Left ventricle myocardium superior (tissue), 1 donor: Measurements from ENCODE around the gene CDADC1. TPM values are rescaled to one million over a fixed set of nuclear protein-coding genes. Genes with fewer than 3 reads are reported as not detected.
"Not testable (repeated sequence)": the region's sequence is repeated elsewhere in the genome, so short reads cannot be mapped to it uniquely, and the experiment has no call there.

Source experiments
- ATAC-seq: fragments of 200-7000 bp; cut with Tn5 transposase; one replicate; pipeline ENCODE4 v1.9.1; 2020; ENCODE audit warnings: mild to moderate bottlenecking, moderate library complexity
- DNase-seq: peaks from one replicate; pipeline ENCODE4 v3.0.0-alpha.2; 2020
- intact Hi-C: fragments of 100-400 bp; cut with micrococcal nuclease; formaldehyde crosslinking; loops from one replicate; pipeline ENCODE4 v1.11.0; 2022
- total RNA-seq: library from RNA; stranded (reverse); fragmentation: NEBNext Ultra II Directional; extraction: Animal tissue kit (Norgen Biotek cat#: 25700); gene quantifications from one replicate; pipeline ENCODE4 v1.2.1, GENCODE V29; 2021
- donor health status: DM: no; HTN: yes; CAD: no; lungs with severe emphysema.

CDADC1 gene
- total RNA-seq, 1 donor from 2014 or later, result 10.4 TPM

- intact Hi-C loops, result loop anchor here (10.0 kb wide), 1 partner anchor 129 kb away; no protein-coding TSS in a partner anchor
- ATAC-seq, result no peak
- no peak for DNase-seq
These were observed 58.2 kb downstream of the CDADC1 start for GRCh38 chr13:49305792-49306425.

GRCh38 chr13:49307365-49307764 is 59.6 kb downstream of the CDADC1 start:
- peak; percentile 58 for DNase-seq
- peak; percentile 69 for ATAC-seq
- intact Hi-C loops, result loop anchor here (10.0 kb wide), 1 partner anchor 127 kb away; no protein-coding TSS in a partner anchor

DNA sequence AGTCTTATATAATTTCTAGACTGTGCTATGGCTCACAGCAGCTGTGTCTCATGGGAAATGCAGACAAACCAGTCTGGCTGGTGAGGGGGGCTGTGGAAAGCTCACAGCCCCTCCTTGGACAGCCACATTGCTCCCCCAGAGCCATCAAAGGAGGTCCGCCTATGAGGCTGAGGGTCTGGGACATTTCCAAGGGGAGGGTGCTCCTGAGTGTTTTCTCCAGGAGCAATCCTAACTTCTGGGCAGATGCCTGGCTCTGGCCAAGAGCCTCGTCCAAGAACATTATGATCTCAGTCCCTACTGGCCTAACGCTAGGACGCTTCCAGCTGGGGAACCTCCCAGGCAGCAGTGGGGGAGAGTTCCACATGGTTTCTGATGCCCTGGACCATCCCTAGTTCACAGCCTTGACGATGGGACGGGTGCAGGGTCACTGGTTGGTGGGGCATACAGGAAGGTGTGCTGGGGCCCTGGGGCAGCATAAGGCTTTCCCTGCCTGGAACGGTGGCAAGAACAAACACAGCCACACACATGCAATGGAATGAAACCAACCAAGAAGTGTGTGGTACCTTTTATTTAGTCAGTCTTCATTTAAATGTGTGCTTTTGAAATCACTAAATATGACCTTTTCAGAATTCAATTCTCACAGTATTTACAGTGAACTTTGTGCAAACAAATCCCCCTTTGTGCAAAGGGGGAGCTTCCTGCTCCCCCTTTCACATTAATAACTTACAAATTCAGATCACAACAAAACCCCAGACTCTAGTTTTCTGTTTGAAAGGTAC is 60.6 kb downstream of the CDADC1 start:
- ATAC-seq (peak; percentile 92), DNase-seq (peak; percentile 88)
- intact Hi-C loops, result loop anchor here (10.0 kb wide), 1 partner anchor 127 kb away; no protein-coding TSS in a partner anchor

GRCh38 chr13:49308921-49309408 is 61.2 kb downstream of the CDADC1 start:
- intact Hi-C loops, result loop anchor here (10.0 kb wide), 1 partner anchor 126 kb away; no protein-coding TSS in a partner anchor
- peak; percentile 9 for ATAC-seq
- DNase-seq, result peak; percentile 61

DNA sequence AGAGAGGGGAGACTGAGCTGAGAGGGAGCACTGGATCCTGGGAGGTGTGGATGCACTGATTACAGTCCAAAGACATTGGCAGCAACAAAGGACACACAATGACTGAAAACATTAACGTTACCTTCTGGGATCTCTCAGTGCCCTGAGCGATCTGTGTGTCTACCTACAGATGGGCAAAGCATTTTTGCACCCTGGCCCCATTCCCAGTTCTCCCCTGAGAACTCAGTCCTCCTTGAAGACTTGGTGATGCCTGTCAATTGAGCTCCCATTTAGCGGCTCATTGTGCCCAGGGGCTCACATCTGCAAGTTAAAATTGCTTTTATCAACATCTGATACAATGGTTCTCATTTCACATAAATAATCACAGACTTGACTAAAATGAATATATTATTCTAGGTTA is 62.5 kb downstream of the CDADC1 start:
- DNase-seq, result no peak
- intact Hi-C loops, result no loop called here
- no peak for ATAC-seq

- intact Hi-C loops, result no loop called here
- DNase-seq (no peak), ATAC-seq (no peak)
These were observed 64.1 kb downstream of the CDADC1 start for GRCh38 chr13:49311816-49312215.

DNA sequence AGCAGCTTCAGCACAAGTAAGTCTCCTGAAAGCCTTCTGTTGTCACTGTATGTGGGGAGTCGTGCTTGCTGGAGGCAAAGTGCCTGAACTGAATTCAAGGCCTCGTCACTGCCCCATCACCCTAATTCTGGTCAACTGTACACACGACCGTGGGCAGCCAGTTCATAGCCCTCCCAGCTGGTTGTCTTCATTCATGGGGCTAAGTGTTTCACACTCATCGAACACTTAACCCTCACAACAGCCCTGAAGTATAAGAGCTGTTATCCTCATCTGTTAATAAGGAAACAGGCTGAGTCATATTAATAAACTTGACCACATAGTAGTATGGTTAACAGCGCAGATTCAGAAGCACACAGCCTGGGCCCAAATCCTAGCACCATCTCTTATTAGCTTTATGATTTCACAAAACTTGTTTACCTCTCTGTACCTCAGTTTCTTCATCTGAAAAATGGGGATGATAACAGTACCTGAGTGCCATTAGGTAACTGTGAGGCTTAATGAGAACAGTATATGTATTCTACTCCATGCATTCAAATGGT is 66.7 kb downstream of the CDADC1 start:
- ATAC-seq (peak; percentile 5), DNase-seq (no peak)
- intact Hi-C loops, result no loop called here

- DNase-seq (no peak), ATAC-seq (no peak)
- intact Hi-C loops, result no loop called here
These were observed 67.4 kb downstream of the CDADC1 start for GRCh38 chr13:49315036-49315565.

GRCh38 chr13:49315756-49316482 is 68.2 kb downstream of the CDADC1 start:
- no peak for DNase-seq
- intact Hi-C loops, result no loop called here
- no peak for ATAC-seq

DNA sequence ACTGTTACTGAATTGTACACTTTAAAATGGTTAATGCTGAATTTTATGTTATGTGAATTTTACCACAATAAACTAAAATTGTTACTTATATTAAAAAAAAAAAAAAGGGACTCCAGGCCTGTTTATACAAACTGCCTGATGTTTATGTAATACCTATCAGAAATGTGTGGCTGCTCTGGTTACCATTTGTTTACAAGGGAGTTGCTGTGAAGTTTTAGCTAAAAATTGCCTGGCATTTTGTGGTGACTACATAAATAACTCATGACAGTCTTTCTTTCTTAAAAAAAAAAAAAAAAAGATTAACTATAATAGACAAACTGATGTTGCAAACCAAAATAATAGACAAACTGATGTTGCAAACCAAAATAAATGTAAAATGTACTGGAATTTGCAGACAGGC is 71.8 kb downstream of the CDADC1 start:
- intact Hi-C loops, result no loop called here
- DNase-seq (no peak), ATAC-seq (no peak)

- no peak for DNase-seq
- ATAC-seq, result peak; percentile 48
- intact Hi-C loops, result no loop called here
These were observed 72.2 kb downstream of the CDADC1 start for GRCh38 chr13:49319951-49320350.

GRCh38 chr13:49320975-49321374 is 73.2 kb downstream of the CDADC1 start:
- DNase-seq, result no peak
- intact Hi-C loops, result no loop called here
- ATAC-seq, result no peak

GRCh38 chr13:49322702-49323101 is 75.0 kb downstream of the CDADC1 start:
- peak; percentile 61 for ATAC-seq
- no peak for DNase-seq
- intact Hi-C loops, result no loop called here

DNA sequence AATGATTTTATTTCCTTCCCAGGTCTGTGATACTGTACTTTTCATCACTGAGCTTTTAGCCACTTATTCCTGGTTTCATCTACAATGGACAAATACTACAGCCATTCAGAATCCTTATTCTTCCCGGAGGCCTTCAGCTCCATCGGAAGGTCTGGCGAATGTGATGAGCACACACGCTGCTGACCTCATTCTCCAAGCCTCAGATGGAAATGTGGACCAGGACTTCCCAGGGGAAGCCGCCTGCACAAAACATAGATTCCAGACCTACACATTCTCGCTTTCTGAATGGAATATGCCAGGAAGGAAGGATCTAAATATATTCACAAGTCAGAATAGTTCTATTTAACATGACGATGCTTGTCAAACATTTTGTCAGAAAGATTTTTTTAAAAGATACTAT is 75.6 kb downstream of the CDADC1 start:
- no peak for DNase-seq
- ATAC-seq, result peak; percentile 27
- intact Hi-C loops, result no loop called here

DNA sequence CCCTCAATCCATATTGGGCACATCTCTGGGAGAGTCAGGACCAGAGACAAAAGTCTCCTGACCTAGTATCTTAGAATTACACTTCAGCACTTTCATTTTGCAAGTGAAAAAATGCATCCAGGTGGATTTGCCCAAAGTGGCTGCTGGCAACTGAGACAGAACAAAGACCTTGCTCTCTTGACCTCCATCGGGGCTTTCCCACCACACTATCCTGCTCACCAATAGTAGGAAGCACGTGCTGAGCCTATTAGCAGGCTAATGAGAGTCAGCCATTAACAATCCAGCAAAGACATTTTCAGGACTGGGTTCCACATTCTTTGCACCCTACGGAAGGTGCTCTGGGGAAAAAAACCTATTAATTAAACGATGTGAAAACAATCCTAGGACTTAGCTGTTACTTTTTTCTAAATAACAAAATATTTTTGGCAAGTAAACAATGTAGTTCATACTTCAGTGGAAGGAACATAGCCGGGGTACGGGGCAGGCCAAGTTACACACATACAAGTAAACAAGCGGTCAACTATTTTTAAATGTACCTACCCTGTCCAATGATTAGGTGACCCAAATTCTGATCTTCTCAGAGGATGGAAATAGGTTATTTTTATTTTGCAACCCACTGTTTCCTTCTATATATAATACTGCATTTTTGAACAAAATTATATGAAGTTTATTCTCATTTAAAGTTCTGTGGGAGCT is 78.6 kb downstream of the CDADC1 start:
- intact Hi-C loops, result no loop called here
- no peak for DNase-seq
- ATAC-seq, result no peak

GRCh38 chr13:49327145-49327544 is 79.4 kb downstream of the CDADC1 start:
- ATAC-seq, intact Hi-C loops, DNase-seq: not testable (repeated sequence)

- ATAC-seq (no peak), DNase-seq (no peak)
- intact Hi-C loops, result no loop called here
These were observed 82.3 kb downstream of the CDADC1 start for GRCh38 chr13:49329831-49330545.

DNA sequence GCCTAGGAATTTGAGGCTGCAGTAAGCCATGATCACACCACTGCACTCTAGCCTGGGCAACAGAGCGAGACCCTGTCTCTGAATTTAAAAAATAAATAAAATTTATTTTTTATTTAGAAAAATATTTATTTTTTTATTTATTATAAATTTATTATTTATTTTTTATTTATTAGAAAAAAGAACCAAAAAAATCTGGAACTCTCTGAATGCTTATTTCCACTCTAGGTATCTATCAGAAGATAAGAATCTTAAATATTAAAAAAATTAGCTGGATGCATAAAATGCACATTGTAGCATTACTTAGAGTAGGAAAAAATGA is 82.8 kb downstream of the CDADC1 start:
- no peak for DNase-seq
- intact Hi-C loops, result no loop called here
- ATAC-seq, result no peak
